ENCODE data around the gene PNPLA5. TPM values are rescaled to one million over a fixed set of nuclear protein-coding genes. Genes with fewer than 3 reads are reported as not detected.

The PNPLA5 gene
- total RNA-seq, 1 experiment from 2014 or later: 5.5 TPM

GRCh38 chr22:43889201-43889859, 2.5 kb downstream of the PNPLA5 start:
- no peak overlapping the region for H3K14ac ChIP-seq (ENCODE audit: insufficient read depth, low read length)
- no peak overlapping the region for H2BK120ac ChIP-seq (ENCODE audit: low read depth, low read length, poor library complexity, severe bottlenecking)
- no peaks in the 10 kb centered on the region for H4K20me1 ChIP-seq (ENCODE audit: control insufficient read depth, insufficient read depth, insufficient read length)
- H2BK15ac ChIP-seq (ENCODE audit: low read depth, low read length): no peak overlapping the region
- Mint-ChIP-seq H3K36me3 (ENCODE audit: insufficient read depth in 1 of 3, low read depth in 3 of 3) (peaks cover 5 to 10% (median 8%) of the 10 kb centered on the region in 3 experiments; a peak in 5 of 7 replicates), H3K27ac (no peak overlapping the region), H3K9me3 (no peaks in the 10 kb centered on the region), H3K4me3 (no peak overlapping the region), H3K27me3 (ENCODE audit: low read depth) (peaks cover 40% of the 10 kb centered on the region), H3K4me1 (peaks cover 4 to 14% of the 10 kb centered on the region in 2 experiments; a peak in 3 of 4 replicates)
- no peaks in the 10 kb centered on the region; the same call in 1 of the 2 replicates for H3K27me3 ChIP-seq (ENCODE audit: insufficient read depth, low read length)
- no peak overlapping the region for H2BK5ac ChIP-seq (ENCODE audit: insufficient read length, low read length)
- H3K79me2 ChIP-seq (ENCODE audit: insufficient read depth, low read length): no peaks in the 10 kb centered on the region
- no peak overlapping the region for H3K4ac ChIP-seq (ENCODE audit: low read depth, low read length)
- no peak overlapping the region for H3K23ac ChIP-seq (ENCODE audit: insufficient read length, low read depth, low read length)
- TF ChIP-seq CTCF (conservative IDR thresholded peaks at IDR 0.05): no peak
- H2BK20ac ChIP-seq (ENCODE audit: low read depth, low read length, poor library complexity, severe bottlenecking): no peak overlapping the region
- H4K5ac ChIP-seq (ENCODE audit: insufficient read length, low read depth, low read length): no peak overlapping the region
- H4K8ac ChIP-seq (replicated peaks; ENCODE audit: insufficient read length, low read depth, low read length): no peak overlapping the region
- H3K4me1 ChIP-seq (ENCODE audit: insufficient read depth, low read length): no peaks in the 10 kb centered on the region
- no peak overlapping the region for H3K18ac ChIP-seq (ENCODE audit: insufficient read length, low read depth, low read length)
- H3K9ac ChIP-seq (ENCODE audit: extremely low read depth, insufficient read length, low read length): no peak overlapping the region
- no peak overlapping the region for H4K91ac ChIP-seq (ENCODE audit: insufficient read length, low read depth, low read length)
- H3K4me2 ChIP-seq (ENCODE audit: insufficient read depth, insufficient read length, low read length): no peak overlapping the region
- no peaks in the 10 kb centered on the region for H3K9me3 ChIP-seq (ENCODE audit: control insufficient read depth, low read depth, low read length)
- no peak overlapping the region for H3T11ph ChIP-seq (ENCODE audit: low read length)
- H2BK12ac ChIP-seq (ENCODE audit: insufficient read length, low read depth, low read length): no peak overlapping the region
- no peak overlapping the region for H2AFZ ChIP-seq (ENCODE audit: low read length)
- no peak overlapping the region for H3K56ac ChIP-seq (ENCODE audit: insufficient read length, low read depth, low read length)
- DNase-seq: no peak
- no peak overlapping the region for H3K27ac ChIP-seq (ENCODE audit: insufficient read length, low read depth, low read length)
- H2AK5ac ChIP-seq (ENCODE audit: insufficient read length, low read length): no peak overlapping the region
- H3K23me2 ChIP-seq (ENCODE audit: insufficient read length, low read depth, low read length, poor library complexity, severe bottlenecking): peaks cover 14% of the 10 kb centered on the region
- WGBS (ENCODE audit: extremely low coverage, insufficient read length, low lambda C conversion rate): no CpG with 5 or more reads among the region's 16 CpGs
- no peaks in the 10 kb centered on the region for H3K79me1 ChIP-seq (ENCODE audit: insufficient read depth, low read depth, low read length, poor library complexity, severe bottlenecking)

All from H9 (cell line).